ENCODE data around the gene PTPRK.

Gene PTPRK

DNA sequence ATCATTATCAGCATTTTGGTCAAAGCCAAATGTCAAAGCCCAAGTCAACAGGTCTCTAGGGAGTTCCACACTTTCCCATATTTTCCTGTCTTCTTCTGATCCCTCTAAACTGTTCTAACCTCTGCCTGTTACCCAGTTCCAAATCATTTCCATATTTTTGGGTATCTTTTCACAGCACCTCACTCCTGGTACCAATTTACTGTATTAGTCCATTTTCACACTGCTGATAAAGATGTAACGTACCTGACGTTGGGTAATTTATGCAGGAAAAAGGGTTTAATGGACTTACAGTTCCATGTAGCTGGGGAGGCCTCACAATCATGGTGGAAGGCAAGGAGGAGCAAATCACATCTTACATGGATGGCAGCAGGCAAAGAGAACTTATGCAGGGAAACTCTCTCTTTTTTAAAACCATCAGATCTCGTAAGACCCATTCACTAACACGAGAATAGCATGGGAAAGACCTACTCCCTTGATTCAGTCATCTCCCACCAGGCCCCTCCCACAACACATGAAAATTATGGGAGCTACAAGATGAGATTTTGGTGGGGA is 143.4 kb downstream of the PTPRK start:
- H3K4me2 ChIP-seq (ENCODE audit: low read length) = no peak overlapping the region
- H2AFZ ChIP-seq (ENCODE audit: low read depth, low read length) = no peak overlapping the region
- H3K27me3 ChIP-seq (ENCODE audit: low read depth, low read length) = no peaks in the 10 kb centered on the region
- no peaks in the 10 kb centered on the region for H3K36me3 ChIP-seq (replicated peaks; ENCODE audit: low read depth, low read length)
- H3K4me1 ChIP-seq (ENCODE audit: low read length) = no peaks in the 10 kb centered on the region
- H4K20me1 ChIP-seq (ENCODE audit: insufficient read depth, low read length) = no peaks in the 10 kb centered on the region
- H3K79me2 ChIP-seq (ENCODE audit: low read length) = no peaks in the 10 kb centered on the region
- TF ChIP-seq, protein P1, sequence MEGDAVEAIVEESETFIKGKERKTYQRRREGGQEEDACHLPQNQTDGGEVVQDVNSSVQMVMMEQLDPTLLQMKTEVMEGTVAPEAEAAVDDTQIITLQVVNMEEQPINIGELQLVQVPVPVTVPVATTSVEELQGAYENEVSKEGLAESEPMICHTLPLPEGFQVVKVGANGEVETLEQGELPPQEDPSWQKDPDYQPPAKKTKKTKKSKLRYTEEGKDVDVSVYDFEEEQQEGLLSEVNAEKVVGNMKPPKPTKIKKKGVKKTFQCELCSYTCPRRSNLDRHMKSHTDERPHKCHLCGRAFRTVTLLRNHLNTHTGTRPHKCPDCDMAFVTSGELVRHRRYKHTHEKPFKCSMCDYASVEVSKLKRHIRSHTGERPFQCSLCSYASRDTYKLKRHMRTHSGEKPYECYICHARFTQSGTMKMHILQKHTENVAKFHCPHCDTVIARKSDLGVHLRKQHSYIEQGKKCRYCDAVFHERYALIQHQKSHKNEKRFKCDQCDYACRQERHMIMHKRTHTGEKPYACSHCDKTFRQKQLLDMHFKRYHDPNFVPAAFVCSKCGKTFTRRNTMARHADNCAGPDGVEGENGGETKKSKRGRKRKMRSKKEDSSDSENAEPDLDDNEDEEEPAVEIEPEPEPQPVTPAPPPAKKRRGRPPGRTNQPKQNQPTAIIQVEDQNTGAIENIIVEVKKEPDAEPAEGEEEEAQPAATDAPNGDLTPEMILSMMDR (IDR thresholded peaks at IDR 0.05; ENCODE audit: low read depth, low read length) = no peak
- no peak for TF ChIP-seq EZH2phosphoT487 (IDR thresholded peaks at IDR 0.05; ENCODE audit: low read depth)
- H3K4me3 ChIP-seq (ENCODE audit: low read length) = no peak overlapping the region
- H3K27ac ChIP-seq (ENCODE audit: low read length) = no peak overlapping the region
- no peaks in the 10 kb centered on the region for H3K9me3 ChIP-seq (ENCODE audit: insufficient read depth, low read length)
- no peak overlapping the region for H3K9ac ChIP-seq (ENCODE audit: low read length)

DNA sequence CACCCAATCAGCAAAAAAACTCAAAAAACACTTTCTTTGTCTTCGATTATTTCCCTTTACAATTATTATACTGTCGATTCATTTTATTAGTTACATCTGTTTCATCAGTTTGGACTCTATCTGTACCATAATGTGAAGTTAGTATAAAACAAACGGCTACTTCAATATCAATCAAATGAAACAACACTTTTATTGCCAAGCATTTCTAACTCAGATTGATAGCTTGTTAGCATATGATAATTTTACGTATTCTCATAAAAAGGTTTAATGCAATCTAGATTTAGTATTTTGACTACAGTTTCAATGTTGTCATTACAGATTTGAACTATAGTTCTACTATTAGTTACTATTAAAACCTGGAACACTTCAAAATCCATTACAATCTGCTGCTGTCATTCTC is 149.3 kb downstream of the PTPRK start:
- H3K27ac ChIP-seq (ENCODE audit: low read length) = no peak overlapping the region
- no peak overlapping the region for H3K4me3 ChIP-seq (ENCODE audit: low read length)
- H3K4me1 ChIP-seq (ENCODE audit: low read length) = no peaks in the 10 kb centered on the region
- no peak overlapping the region for H2AFZ ChIP-seq (ENCODE audit: low read depth, low read length)
- H3K36me3 ChIP-seq (replicated peaks; ENCODE audit: low read depth, low read length) = no peaks in the 10 kb centered on the region
- no peaks in the 10 kb centered on the region for H4K20me1 ChIP-seq (ENCODE audit: insufficient read depth, low read length)
- H3K9ac ChIP-seq (ENCODE audit: low read length) = no peak overlapping the region
- TF ChIP-seq, protein P1 (IDR thresholded peaks at IDR 0.05; ENCODE audit: low read depth, low read length) = no peak
- no peak for TF ChIP-seq EZH2phosphoT487 (IDR thresholded peaks at IDR 0.05; ENCODE audit: low read depth)
- H3K27me3 ChIP-seq (ENCODE audit: low read depth, low read length) = no peaks in the 10 kb centered on the region
- H3K4me2 ChIP-seq (ENCODE audit: low read length) = no peak overlapping the region
- no peaks in the 10 kb centered on the region for H3K9me3 ChIP-seq (ENCODE audit: insufficient read depth, low read length)
- no peaks in the 10 kb centered on the region for H3K79me2 ChIP-seq (ENCODE audit: low read length)

DNA sequence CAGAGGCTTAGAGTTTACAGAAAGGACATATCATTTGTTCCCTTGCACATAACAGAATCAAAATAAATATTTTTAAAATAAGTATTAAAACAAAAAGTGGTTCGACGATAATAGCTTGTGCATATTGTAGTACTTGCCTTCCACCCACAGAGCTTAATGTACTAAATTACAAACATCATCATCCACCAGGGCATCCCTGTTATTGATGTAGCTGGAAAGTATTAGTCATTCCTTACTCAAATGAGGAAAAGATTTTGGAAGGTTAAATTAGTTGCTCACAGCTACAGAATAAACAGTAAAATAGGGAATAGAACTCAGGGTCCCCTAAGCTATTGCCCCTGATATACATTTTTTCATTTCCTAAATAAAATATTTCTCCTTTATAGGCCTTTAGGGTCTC is 150.3 kb downstream of the PTPRK start:
- Histone ChIP-seq H3K4me1 (ENCODE audit: low read length) (no peaks in the 10 kb centered on the region), H3K4me2 (ENCODE audit: low read length) (no peak overlapping the region), H3K27me3 (ENCODE audit: low read depth, low read length) (no peaks in the 10 kb centered on the region), H3K27ac (ENCODE audit: low read length) (no peak overlapping the region), H2AFZ (ENCODE audit: low read depth, low read length) (no peak overlapping the region), H4K20me1 (ENCODE audit: insufficient read depth, low read length) (no peaks in the 10 kb centered on the region), H3K9me3 (ENCODE audit: insufficient read depth, low read length) (no peaks in the 10 kb centered on the region), H3K9ac (ENCODE audit: low read length) (no peak overlapping the region), H3K36me3 (replicated peaks; ENCODE audit: low read depth, low read length) (no peaks in the 10 kb centered on the region), H3K4me3 (ENCODE audit: low read length) (no peak overlapping the region), H3K79me2 (ENCODE audit: low read length) (no peaks in the 10 kb centered on the region)
- TF ChIP-seq, protein P1 (IDR thresholded peaks at IDR 0.05; ENCODE audit: low read depth, low read length) = no peak
- TF ChIP-seq EZH2phosphoT487 (IDR thresholded peaks at IDR 0.05; ENCODE audit: low read depth) = no peak

DNA sequence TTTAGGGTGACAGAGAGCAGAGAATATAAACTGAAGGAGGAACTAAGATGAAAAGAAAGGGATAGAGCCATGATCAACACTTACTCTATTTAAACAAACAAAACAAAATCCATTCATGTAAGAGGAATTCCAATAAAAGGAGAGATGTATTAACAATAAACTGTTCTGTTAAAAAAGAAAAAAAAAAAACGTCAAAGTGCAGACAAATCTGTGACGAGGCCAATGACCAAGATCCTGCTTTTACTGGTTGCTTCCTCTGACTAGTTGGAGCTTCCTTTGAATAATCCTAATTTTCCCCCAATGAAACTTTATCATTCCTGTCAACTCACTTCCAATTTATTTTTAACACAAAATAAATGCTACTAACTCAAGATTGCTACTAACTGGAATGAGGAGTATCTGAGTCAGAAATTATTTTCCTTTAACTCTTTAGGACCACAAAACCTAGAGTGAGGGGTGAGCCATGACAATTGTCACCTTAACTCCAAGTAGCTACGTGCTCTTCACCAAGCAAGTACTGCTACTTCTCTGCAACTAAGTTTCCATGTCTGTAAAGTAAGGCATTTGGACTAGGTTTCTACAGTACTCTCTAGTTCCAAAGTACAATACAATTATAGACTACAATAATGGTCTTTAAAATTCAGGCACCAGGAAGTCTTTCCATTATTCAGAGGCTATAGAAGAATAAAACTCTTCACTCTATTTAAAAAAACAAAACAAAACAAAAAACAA is 152.0 kb downstream of the PTPRK start:
- TF ChIP-seq, protein P1 (IDR thresholded peaks at IDR 0.05; ENCODE audit: low read depth, low read length) = no peak
- no peak for TF ChIP-seq EZH2phosphoT487 (IDR thresholded peaks at IDR 0.05; ENCODE audit: low read depth)
- Histone ChIP-seq H3K4me2 (ENCODE audit: low read length) (no peak overlapping the region), H2AFZ (ENCODE audit: low read depth, low read length) (no peak overlapping the region), H4K20me1 (ENCODE audit: insufficient read depth, low read length) (no peaks in the 10 kb centered on the region), H3K27me3 (ENCODE audit: low read depth, low read length) (no peaks in the 10 kb centered on the region), H3K9me3 (ENCODE audit: insufficient read depth, low read length) (no peaks in the 10 kb centered on the region), H3K79me2 (ENCODE audit: low read length) (no peaks in the 10 kb centered on the region), H3K9ac (ENCODE audit: low read length) (no peak overlapping the region), H3K36me3 (replicated peaks; ENCODE audit: low read depth, low read length) (no peaks in the 10 kb centered on the region), H3K4me3 (ENCODE audit: low read length) (no peak overlapping the region), H3K4me1 (ENCODE audit: low read length) (no peaks in the 10 kb centered on the region), H3K27ac (ENCODE audit: low read length) (no peak overlapping the region)

Measured in OCI-LY3 (cell line).